ENCODE data around the gene SYNPO2.

Gene SYNPO2

DNA sequence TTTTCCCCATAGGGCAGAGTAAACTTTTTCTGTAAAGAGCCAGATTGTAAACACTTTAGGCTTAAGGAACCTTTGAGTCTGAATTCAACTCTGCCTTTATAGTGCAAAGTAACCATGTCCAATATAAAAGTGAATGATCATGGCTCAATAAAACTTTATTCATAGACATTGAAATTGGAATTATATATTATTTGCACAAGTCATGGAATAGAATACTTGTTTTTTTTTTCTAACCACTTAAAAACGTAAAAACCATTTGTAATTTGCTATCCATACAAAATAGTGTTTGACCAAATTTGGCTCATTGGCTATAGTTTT, 192.8 kb downstream of the SYNPO2 start:
- no peak overlapping the region for H3K4me2 ChIP-seq (ENCODE audit: insufficient read depth, low read length)

DNA sequence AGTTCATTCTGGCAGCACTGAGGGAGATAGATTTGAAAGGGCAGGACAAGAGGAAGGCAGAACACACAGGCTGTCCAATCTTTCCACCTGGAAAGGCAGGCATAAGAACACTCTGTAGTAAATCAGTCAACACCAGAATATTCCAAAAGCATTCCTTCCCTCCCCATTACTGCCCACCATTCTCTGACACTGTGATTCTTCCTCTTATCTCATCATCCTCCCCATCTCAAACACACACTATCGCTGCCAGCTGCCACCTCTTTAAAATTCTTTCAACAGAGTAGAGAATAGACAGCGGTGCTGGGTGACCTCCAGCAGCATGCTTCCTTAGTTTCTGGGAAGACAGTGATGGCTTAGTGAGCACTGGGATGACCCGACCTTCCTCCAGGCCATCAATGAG, 193.3 kb downstream of the SYNPO2 start:
- no peaks in the 10 kb centered on the region for H3K4me1 ChIP-seq (ENCODE audit: insufficient read depth, low read length)
- H3K9ac ChIP-seq (ENCODE audit: low read depth, low read length) = no peak overlapping the region
- H4K20me1 ChIP-seq (ENCODE audit: insufficient read depth, low read length) = no peaks in the 10 kb centered on the region
- no peaks in the 10 kb centered on the region for H3K79me2 ChIP-seq (ENCODE audit: insufficient read depth, low read length)
- no peaks in the 10 kb centered on the region for H3K36me3 ChIP-seq (ENCODE audit: insufficient read depth, low read length)
- no peak overlapping the region for H3K27ac ChIP-seq (ENCODE audit: low read length)
- DNase-seq (no peak), ATAC-seq (ENCODE audit: insufficient read depth, low read depth) (no peak)
- no peak overlapping the region for H2AFZ ChIP-seq (ENCODE audit: low read depth, low read length)
- no peak for TF ChIP-seq EZH2 (IDR thresholded peaks at IDR 0.05; ENCODE audit: borderline replicate concordance, low read depth, low read length, severe bottlenecking)
- TF ChIP-seq, protein P1, sequence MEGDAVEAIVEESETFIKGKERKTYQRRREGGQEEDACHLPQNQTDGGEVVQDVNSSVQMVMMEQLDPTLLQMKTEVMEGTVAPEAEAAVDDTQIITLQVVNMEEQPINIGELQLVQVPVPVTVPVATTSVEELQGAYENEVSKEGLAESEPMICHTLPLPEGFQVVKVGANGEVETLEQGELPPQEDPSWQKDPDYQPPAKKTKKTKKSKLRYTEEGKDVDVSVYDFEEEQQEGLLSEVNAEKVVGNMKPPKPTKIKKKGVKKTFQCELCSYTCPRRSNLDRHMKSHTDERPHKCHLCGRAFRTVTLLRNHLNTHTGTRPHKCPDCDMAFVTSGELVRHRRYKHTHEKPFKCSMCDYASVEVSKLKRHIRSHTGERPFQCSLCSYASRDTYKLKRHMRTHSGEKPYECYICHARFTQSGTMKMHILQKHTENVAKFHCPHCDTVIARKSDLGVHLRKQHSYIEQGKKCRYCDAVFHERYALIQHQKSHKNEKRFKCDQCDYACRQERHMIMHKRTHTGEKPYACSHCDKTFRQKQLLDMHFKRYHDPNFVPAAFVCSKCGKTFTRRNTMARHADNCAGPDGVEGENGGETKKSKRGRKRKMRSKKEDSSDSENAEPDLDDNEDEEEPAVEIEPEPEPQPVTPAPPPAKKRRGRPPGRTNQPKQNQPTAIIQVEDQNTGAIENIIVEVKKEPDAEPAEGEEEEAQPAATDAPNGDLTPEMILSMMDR (IDR thresholded peaks at IDR 0.05; ENCODE audit: borderline replicate concordance, extremely low read depth, low read length, poor library complexity, severe bottlenecking) = no peak
- H3K9me3 ChIP-seq (ENCODE audit: insufficient read depth, low read length, severe bottlenecking) = no peaks in the 10 kb centered on the region
- H3K27me3 ChIP-seq (ENCODE audit: insufficient read depth, low read length, poor library complexity) = peaks cover 4% of the 10 kb centered on the region
- H3K4me2 ChIP-seq (ENCODE audit: insufficient read depth, low read length) = no peak overlapping the region
- no peak overlapping the region for H3K4me3 ChIP-seq (ENCODE audit: low read depth in 1 of 2, low read length in 2 of 2)

More for the DNA sequence above, 192.8 kb downstream of the SYNPO2 start:
- Histone ChIP-seq H3K27ac (ENCODE audit: low read length) (no peak overlapping the region), H3K4me3 (ENCODE audit: low read depth in 1 of 2, low read length in 2 of 2) (no peak overlapping the region), H3K79me2 (ENCODE audit: insufficient read depth, low read length) (no peaks in the 10 kb centered on the region), H3K4me1 (ENCODE audit: insufficient read depth, low read length) (no peaks in the 10 kb centered on the region), H3K9me3 (ENCODE audit: insufficient read depth, low read length, severe bottlenecking) (no peaks in the 10 kb centered on the region), H3K27me3 (ENCODE audit: insufficient read depth, low read length, poor library complexity) (peaks cover 4% of the 10 kb centered on the region), H2AFZ (ENCODE audit: low read depth, low read length) (no peak overlapping the region), H3K36me3 (ENCODE audit: insufficient read depth, low read length) (no peaks in the 10 kb centered on the region), H4K20me1 (ENCODE audit: insufficient read depth, low read length) (no peaks in the 10 kb centered on the region), H3K9ac (ENCODE audit: low read depth, low read length) (no peak overlapping the region)
- DNase-seq = no peak
- TF ChIP-seq, protein P1 (IDR thresholded peaks at IDR 0.05; ENCODE audit: borderline replicate concordance, extremely low read depth, low read length, poor library complexity, severe bottlenecking) = no peak
- TF ChIP-seq EZH2 (IDR thresholded peaks at IDR 0.05; ENCODE audit: borderline replicate concordance, low read depth, low read length, severe bottlenecking) = no peak
- ATAC-seq (ENCODE audit: insufficient read depth, low read depth) = no peak

DNA sequence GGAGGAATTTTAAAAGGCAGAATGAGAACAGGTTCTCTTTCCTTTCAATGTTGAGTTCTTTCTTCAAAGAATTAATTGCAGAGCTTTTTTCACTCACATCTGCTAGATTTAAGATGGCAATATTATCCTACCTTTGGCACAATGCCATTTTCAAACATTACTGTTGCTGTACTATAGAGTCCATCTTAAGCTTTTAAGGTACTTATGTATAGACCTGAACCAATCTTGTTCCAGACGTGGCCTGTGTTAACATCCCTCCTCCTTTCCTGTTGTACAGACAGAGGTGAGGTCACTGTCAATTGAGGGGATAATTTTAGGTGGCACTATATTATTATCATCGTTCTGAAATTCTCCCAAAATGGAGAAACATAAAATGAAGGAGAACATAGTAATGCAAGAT, 194.0 kb downstream of the SYNPO2 start:
- Histone ChIP-seq H2AFZ (ENCODE audit: low read depth, low read length) (no peak overlapping the region), H3K4me1 (ENCODE audit: insufficient read depth, low read length) (no peaks in the 10 kb centered on the region), H3K79me2 (ENCODE audit: insufficient read depth, low read length) (no peaks in the 10 kb centered on the region), H3K36me3 (ENCODE audit: insufficient read depth, low read length) (no peaks in the 10 kb centered on the region), H4K20me1 (ENCODE audit: insufficient read depth, low read length) (no peaks in the 10 kb centered on the region), H3K27me3 (ENCODE audit: insufficient read depth, low read length, poor library complexity) (peaks cover 4% of the 10 kb centered on the region), H3K4me2 (ENCODE audit: insufficient read depth, low read length) (no peak overlapping the region), H3K9me3 (ENCODE audit: insufficient read depth, low read length, severe bottlenecking) (no peaks in the 10 kb centered on the region), H3K9ac (ENCODE audit: low read depth, low read length) (no peak overlapping the region), H3K27ac (ENCODE audit: low read length) (no peak overlapping the region), H3K4me3 (ENCODE audit: low read depth in 1 of 2, low read length in 2 of 2) (no peak overlapping the region)
- no peak for TF ChIP-seq EZH2 (IDR thresholded peaks at IDR 0.05; ENCODE audit: borderline replicate concordance, low read depth, low read length, severe bottlenecking)
- TF ChIP-seq, protein P1 (IDR thresholded peaks at IDR 0.05; ENCODE audit: borderline replicate concordance, extremely low read depth, low read length, poor library complexity, severe bottlenecking) = no peak
- DNase-seq = no peak
- ATAC-seq (ENCODE audit: insufficient read depth, low read depth) = no peak

DNA sequence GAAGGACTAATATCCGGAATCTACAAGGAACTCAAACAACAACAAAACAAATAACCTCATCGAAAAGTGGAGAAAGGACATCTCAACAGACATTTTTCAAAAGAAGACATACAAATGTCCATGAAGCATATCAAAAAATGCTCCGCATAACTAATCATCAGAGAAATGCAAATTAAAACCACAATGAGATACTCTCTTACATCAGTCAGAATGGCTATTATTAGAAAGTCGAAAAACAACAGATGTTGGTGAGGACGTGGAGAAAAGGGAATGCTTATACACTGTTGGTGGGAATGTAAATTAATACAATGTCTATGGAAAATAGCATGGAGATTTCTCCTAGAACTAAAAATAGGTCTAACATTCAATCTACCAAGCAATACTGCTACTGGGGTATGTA, 195.9 kb downstream of the SYNPO2 start:
- H3K27ac ChIP-seq (ENCODE audit: low read length) = no peak overlapping the region
- no peak overlapping the region for H3K9ac ChIP-seq (ENCODE audit: low read depth, low read length)
- peaks cover 4% of the 10 kb centered on the region for H3K27me3 ChIP-seq (ENCODE audit: insufficient read depth, low read length, poor library complexity)
- H3K79me2 ChIP-seq (ENCODE audit: insufficient read depth, low read length) = no peaks in the 10 kb centered on the region
- H4K20me1 ChIP-seq (ENCODE audit: insufficient read depth, low read length) = no peaks in the 10 kb centered on the region
- no peak overlapping the region for H3K4me2 ChIP-seq (ENCODE audit: insufficient read depth, low read length)
- no peaks in the 10 kb centered on the region for H3K36me3 ChIP-seq (ENCODE audit: insufficient read depth, low read length)
- no peak for DNase-seq
- no peak overlapping the region for H2AFZ ChIP-seq (ENCODE audit: low read depth, low read length)
- no peak overlapping the region for H3K4me3 ChIP-seq (ENCODE audit: low read depth in 1 of 2, low read length in 2 of 2)
- no peaks in the 10 kb centered on the region for H3K4me1 ChIP-seq (ENCODE audit: insufficient read depth, low read length)
- ATAC-seq (ENCODE audit: insufficient read depth, low read depth) = no peak
- no peak for TF ChIP-seq EZH2 (IDR thresholded peaks at IDR 0.05; ENCODE audit: borderline replicate concordance, low read depth, low read length, severe bottlenecking)
- TF ChIP-seq, protein P1 (IDR thresholded peaks at IDR 0.05; ENCODE audit: borderline replicate concordance, extremely low read depth, low read length, poor library complexity, severe bottlenecking) = no peak
- no peaks in the 10 kb centered on the region for H3K9me3 ChIP-seq (ENCODE audit: insufficient read depth, low read length, severe bottlenecking)

All from DND-41 (cell line).